Epithelial cell of proximal tubule (primary cell): ENCODE data around the gene KRT82. TPM values are rescaled to one million over a fixed set of nuclear protein-coding genes. Genes with fewer than 3 reads are reported as not detected.

Experiments
- DNase-seq: peaks from one replicate; pipeline ENCODE4 v3.0.0-alpha.2; 2011; ENCODE audit warnings: low read depth
- H3K4me3 ChIP-seq: 2 replicates; pipeline ENCODE4 v1.5.1; 2011; ENCODE audit warnings: low read depth, mild to moderate bottlenecking, low read length
- CTCF ChIP-seq: conservative IDR thresholded peaks from 2 replicates; pipeline ENCODE4 v1.5.1; 2012; ENCODE audit warnings: low read depth, mild to moderate bottlenecking, low read length
- total RNA-seq: library from RNA; depleted of rRNA; stranded (reverse); fragments of >200 nt; gene quantifications from 2 replicates; pipeline ENCODE4 v1.2.3, GENCODE V29; 2015

Gene KRT82
- total RNA-seq, 1 donor from 2014 or later: not detected

GRCh38 chr12:52439845-52440244 is 33.7 kb upstream of the KRT82 start:
- no peak for TF ChIP-seq CTCF
- H3K4me3 ChIP-seq: no peak overlapping the region
- DNase-seq: no peak

GRCh38 chr12:52439420-52439819 is 33.3 kb upstream of the KRT82 start:
- no peak overlapping the region for H3K4me3 ChIP-seq
- no peak for DNase-seq
- no peak for TF ChIP-seq CTCF

GRCh38 chr12:52438305-52439301 is 32.5 kb upstream of the KRT82 start:
- TF ChIP-seq CTCF: no peak
- DNase-seq: no peak

GRCh38 chr12:52437508-52437907 is 31.4 kb upstream of the KRT82 start:
- DNase-seq: no peak
- H3K4me3 ChIP-seq: no peak overlapping the region
- no peak for TF ChIP-seq CTCF

More at GRCh38 chr12:52438305-52439301, 32.5 kb upstream of the KRT82 start:
- H3K4me3 ChIP-seq: no peak overlapping the region

- no peak overlapping the region for H3K4me3 ChIP-seq
- TF ChIP-seq CTCF: no peak
Measured at GRCh38 chr12:52436828-52437474, 30.8 kb upstream of the KRT82 start.

GRCh38 chr12:52436000-52436827 is 30.1 kb upstream of the KRT82 start:
- TF ChIP-seq CTCF: no peak

More at GRCh38 chr12:52436828-52437474, 30.8 kb upstream of the KRT82 start:
- no peak for DNase-seq

More at GRCh38 chr12:52436000-52436827, 30.1 kb upstream of the KRT82 start:
- H3K4me3 ChIP-seq: no peak overlapping the region
- DNase-seq: no peak
